DND-41 (cell line): ENCODE results near the gene EMILIN2.

ENCODE experiments used
- ATAC-seq: fragments of 200-7000 bp; cut with Tn5 transposase; 3 replicates; pipeline ENCODE4 v1.9.1; 2021; ENCODE audit warnings: low read depth; ENCODE audit not compliant: insufficient read depth
- DNase-seq: peaks from one replicate; pipeline ENCODE4 v3.0.0-alpha.2; 2020
- H2AFZ ChIP-seq: 2 replicates; pipeline ENCODE4 v1.6.0; 2012; ENCODE audit warnings: low read depth, low read length
- H3K27ac ChIP-seq: 2 replicates; pipeline ENCODE4 v1.5.1; 2012; ENCODE audit warnings: low read length, inconsistent platforms
- H3K27me3 ChIP-seq: fragments of 200-600 bp; sonication (generic); 2 replicates; pipeline ENCODE4 v1.6.0; 2012; ENCODE audit warnings: low read length, mild to moderate bottlenecking, inconsistent platforms; ENCODE audit not compliant: insufficient read depth, poor library complexity
- H3K36me3 ChIP-seq: 2 replicates; pipeline ENCODE4 v1.5.1; 2012; ENCODE audit warnings: low read length, inconsistent platforms; ENCODE audit not compliant: insufficient read depth
- H3K4me1 ChIP-seq: 2 replicates; pipeline ENCODE4 v1.5.1; 2012; ENCODE audit warnings: mild to moderate bottlenecking, low read length; ENCODE audit not compliant: insufficient read depth
- H3K4me2 ChIP-seq: 2 replicates; pipeline ENCODE4 v1.6.0; 2012; ENCODE audit warnings: mild to moderate bottlenecking, moderate library complexity, low read length, inconsistent platforms; ENCODE audit not compliant: insufficient read depth
- H3K4me3 ChIP-seq, 2 experiments: fragments of 200-600 bp in 1 of 2; shearing (Covaris generic) in 1 of 2; 2 replicates each; pipeline ENCODE4 v1.5.1; 2012 to 2016; ENCODE audit warnings: inconsistent platforms in 2 of 2, low read length in 2 of 2, mild to moderate bottlenecking in 2 of 2, low read depth in 1 of 2, moderate library complexity in 1 of 2
- H3K79me2 ChIP-seq: 2 replicates; pipeline ENCODE4 v1.6.0; 2012; ENCODE audit warnings: low read length, inconsistent platforms; ENCODE audit not compliant: insufficient read depth
- H3K9ac ChIP-seq: 2 replicates; pipeline ENCODE4 v1.6.0; 2012; ENCODE audit warnings: low read depth, mild to moderate bottlenecking, inconsistent platforms, low read length, moderate library complexity
- H3K9me3 ChIP-seq: 2 replicates; pipeline ENCODE4 v1.5.1; 2012; ENCODE audit warnings: low read length, moderate library complexity, mild to moderate bottlenecking, inconsistent platforms; ENCODE audit not compliant: insufficient read depth, severe bottlenecking
- H4K20me1 ChIP-seq: 2 replicates; pipeline ENCODE4 v1.6.0; 2012; ENCODE audit warnings: low read length; ENCODE audit not compliant: insufficient read depth
- CTCF ChIP-seq: IDR thresholded peaks from 2 replicates; pipeline ENCODE4 v1.5.1; 2012; ENCODE audit warnings: borderline replicate concordance, low read length, moderate library complexity, mild to moderate bottlenecking; ENCODE audit not compliant: poor library complexity, severe bottlenecking; ENCODE audit errors: extremely low read depth
- EZH2 ChIP-seq: IDR thresholded peaks from 3 replicates; pipeline ENCODE4 v1.6.1; 2012; ENCODE audit warnings: borderline replicate concordance, low read depth, mild to moderate bottlenecking, moderate library complexity, low read length, inconsistent platforms; ENCODE audit not compliant: severe bottlenecking

The EMILIN2 gene

DNA sequence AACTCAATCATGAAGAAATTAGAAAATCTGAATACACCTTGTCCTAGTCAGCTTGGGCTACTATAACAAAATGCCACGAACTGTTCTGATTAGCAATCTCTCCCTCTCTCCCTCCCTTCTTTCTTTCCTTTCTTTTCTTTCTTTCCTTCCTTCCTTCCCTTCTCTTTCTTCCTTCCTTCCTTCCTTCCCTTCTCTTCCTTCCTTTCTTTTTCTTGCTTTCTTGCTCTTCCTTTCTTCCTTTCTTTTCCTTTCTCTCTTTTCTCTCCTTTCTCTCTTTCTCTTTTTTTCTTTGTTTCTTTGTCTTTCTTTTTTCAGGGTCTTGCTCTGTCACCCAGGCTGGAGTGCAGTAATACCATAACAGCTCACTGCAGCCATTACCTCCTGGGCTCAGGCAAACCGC is 23.6 kb upstream of the EMILIN2 start:
- no peaks in the 10 kb centered on the region for H3K27me3 ChIP-seq
- no peak overlapping the region for H3K27ac ChIP-seq
- H3K9ac ChIP-seq, result no peak overlapping the region
- H3K9me3 ChIP-seq, result no peaks in the 10 kb centered on the region
- no peaks in the 10 kb centered on the region for H3K4me1 ChIP-seq
- no peak for TF ChIP-seq CTCF
- no peak for TF ChIP-seq EZH2
- no peak overlapping the region for H3K4me2 ChIP-seq
- DNase-seq (no peak), ATAC-seq (no peak)
- H3K79me2 ChIP-seq, result no peaks in the 10 kb centered on the region
- H3K4me3 ChIP-seq, result no peak overlapping the region
- H4K20me1 ChIP-seq, result no peaks in the 10 kb centered on the region
- no peaks in the 10 kb centered on the region for H3K36me3 ChIP-seq
- H2AFZ ChIP-seq, result no peak overlapping the region

- DNase-seq (no peak), ATAC-seq (no peak)
- Histone ChIP-seq H3K79me2 (no peaks in the 10 kb centered on the region), H3K9ac (no peak overlapping the region), H3K27me3 (no peaks in the 10 kb centered on the region), H3K4me3 (no peak overlapping the region), H3K27ac (no peak overlapping the region), H4K20me1 (no peaks in the 10 kb centered on the region), H3K36me3 (no peaks in the 10 kb centered on the region), H3K4me1 (no peaks in the 10 kb centered on the region), H3K4me2 (no peak overlapping the region), H2AFZ (no peak overlapping the region), H3K9me3 (no peaks in the 10 kb centered on the region)
- TF ChIP-seq EZH2 (no peak), CTCF (no peak)
Measured at GRCh38 chr18:2823966-2824365, 22.8 kb upstream of the EMILIN2 start.

DNA sequence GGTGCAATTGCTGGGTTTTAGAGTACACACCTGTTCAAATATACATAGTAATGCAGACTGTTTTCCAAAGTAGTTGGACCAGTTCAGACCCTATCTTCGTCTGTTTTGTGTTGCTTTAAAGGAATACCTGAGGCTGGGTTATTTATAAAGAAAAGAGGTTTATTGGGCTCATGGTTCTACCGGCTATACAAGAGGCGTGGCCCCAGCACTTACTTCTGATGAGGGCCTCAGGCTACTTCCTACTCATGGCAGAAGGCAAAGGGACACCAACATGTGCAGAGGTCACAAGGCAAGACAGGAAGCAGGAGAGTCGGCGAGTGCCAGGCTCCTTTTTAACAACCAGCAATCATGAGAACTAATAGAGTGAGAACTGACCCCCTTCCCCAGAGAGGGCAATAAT is 21.9 kb upstream of the EMILIN2 start:
- Histone ChIP-seq H3K36me3 (no peaks in the 10 kb centered on the region), H3K9ac (no peak overlapping the region), H3K9me3 (no peaks in the 10 kb centered on the region), H3K4me2 (no peak overlapping the region), H3K4me1 (no peaks in the 10 kb centered on the region), H2AFZ (no peak overlapping the region), H4K20me1 (no peaks in the 10 kb centered on the region), H3K27ac (no peak overlapping the region), H3K27me3 (no peaks in the 10 kb centered on the region), H3K79me2 (no peaks in the 10 kb centered on the region), H3K4me3 (no peak overlapping the region)
- TF ChIP-seq CTCF (no peak), EZH2 (no peak)
- ATAC-seq (no peak), DNase-seq (no peak)

- H3K9ac ChIP-seq, result no peak overlapping the region
- H3K4me3 ChIP-seq, result no peak overlapping the region
- ATAC-seq, result no peak
- DNase-seq, result no peak
- no peaks in the 10 kb centered on the region for H3K9me3 ChIP-seq
- no peaks in the 10 kb centered on the region for H3K36me3 ChIP-seq
- H3K4me2 ChIP-seq, result no peak overlapping the region
- no peaks in the 10 kb centered on the region for H3K4me1 ChIP-seq
- H4K20me1 ChIP-seq, result no peaks in the 10 kb centered on the region
- H3K27me3 ChIP-seq, result no peaks in the 10 kb centered on the region
- no peak overlapping the region for H3K27ac ChIP-seq
- TF ChIP-seq CTCF (no peak), EZH2 (no peak)
- H2AFZ ChIP-seq, result no peak overlapping the region
- H3K79me2 ChIP-seq, result no peaks in the 10 kb centered on the region
Measured at GRCh38 chr18:2825613-2826175, 21.1 kb upstream of the EMILIN2 start.
